ENCODE results near the gene VAC14.
"Not testable (repeated sequence)": the region's sequence is repeated elsewhere in the genome, so short reads cannot be mapped to it uniquely, and the experiment has no call there.

Gene VAC14

DNA sequence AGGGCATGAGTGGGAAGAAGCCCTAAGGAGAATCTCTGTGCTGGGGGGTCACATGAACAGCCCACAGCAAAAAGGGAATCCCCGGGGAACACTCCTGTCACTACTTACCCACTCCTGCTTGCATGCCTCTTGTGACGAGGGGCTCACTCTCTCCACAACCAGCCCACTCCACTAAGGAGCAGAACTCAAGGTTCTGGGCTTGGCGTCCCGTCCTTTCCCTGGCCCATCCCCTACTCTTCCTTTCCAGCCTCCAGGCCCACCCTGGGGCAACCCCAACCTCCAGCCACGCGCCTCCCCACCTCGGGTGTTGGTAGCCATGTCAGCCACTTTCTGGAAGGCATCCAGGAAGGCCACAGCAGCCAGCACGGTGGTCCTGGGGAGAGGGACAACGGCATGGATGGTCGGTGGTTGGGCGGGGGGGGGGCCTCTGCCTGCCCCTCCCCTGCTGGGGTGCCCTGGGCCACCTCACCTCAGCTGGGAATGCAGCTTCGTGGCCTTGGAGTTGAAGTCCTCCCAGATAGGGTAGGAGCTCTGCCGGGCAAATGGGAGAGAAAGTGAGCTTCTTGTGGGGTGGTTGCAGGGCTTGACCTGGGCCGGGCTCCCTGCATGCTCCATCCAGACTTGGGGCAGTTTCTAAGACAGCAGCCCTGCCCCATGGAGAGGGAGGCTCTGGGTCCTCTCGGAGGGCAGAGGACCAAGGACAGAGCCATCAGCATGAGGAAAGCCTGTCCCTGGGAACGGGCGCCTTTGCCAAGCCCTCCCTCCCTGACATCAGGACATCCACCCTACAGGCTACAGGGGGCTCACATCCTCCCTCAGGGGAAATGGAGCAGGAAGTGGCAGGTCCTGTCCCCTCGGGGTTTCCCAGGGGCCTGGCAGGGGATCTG, 120.2 kb downstream of the VAC14 start:
- DNase-seq (ENCODE audit: low read depth) = no peak

DNA sequence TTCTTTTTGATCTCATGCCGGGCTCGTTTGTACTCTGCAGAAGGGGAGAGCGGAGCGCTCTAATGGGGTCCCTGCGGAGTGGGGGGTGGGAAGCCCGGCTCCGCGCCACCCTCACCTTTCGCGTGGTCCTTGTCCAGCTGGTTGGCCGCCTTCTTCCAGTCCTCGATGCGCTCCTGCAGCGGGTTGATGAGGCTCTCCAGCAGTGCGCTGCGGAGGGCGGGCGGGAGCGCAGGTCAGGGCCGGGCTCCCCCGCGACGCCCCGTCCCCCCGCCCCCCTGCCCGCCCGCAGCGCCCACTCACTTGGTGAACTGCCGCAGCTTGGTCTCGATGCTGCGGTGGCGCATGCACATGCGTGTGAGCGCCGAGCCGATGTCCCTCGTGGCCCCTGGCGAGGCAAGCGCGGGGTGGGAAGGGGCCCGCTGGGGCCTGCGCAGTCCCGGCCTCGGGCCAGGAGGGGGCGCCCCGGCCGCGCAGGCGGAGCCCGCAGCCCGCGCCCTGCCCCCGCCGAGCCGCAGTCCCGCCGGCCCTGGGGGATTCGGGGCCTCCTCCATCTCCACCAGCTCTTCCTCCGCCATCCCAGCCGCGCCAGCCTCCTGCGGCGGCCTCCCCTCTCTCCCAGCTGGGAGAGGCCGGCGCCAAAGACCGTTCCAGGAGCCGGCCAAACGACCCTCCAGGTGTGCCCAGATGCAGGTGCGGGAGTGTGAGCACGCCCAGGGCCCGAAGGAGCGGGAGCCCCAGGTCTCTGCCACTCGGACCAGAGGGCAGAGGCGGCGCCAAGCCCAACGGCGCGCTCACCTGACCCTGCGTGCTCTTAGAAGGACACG, 121.1 kb downstream of the VAC14 start:
- no peak for DNase-seq (ENCODE audit: low read depth)

DNA sequence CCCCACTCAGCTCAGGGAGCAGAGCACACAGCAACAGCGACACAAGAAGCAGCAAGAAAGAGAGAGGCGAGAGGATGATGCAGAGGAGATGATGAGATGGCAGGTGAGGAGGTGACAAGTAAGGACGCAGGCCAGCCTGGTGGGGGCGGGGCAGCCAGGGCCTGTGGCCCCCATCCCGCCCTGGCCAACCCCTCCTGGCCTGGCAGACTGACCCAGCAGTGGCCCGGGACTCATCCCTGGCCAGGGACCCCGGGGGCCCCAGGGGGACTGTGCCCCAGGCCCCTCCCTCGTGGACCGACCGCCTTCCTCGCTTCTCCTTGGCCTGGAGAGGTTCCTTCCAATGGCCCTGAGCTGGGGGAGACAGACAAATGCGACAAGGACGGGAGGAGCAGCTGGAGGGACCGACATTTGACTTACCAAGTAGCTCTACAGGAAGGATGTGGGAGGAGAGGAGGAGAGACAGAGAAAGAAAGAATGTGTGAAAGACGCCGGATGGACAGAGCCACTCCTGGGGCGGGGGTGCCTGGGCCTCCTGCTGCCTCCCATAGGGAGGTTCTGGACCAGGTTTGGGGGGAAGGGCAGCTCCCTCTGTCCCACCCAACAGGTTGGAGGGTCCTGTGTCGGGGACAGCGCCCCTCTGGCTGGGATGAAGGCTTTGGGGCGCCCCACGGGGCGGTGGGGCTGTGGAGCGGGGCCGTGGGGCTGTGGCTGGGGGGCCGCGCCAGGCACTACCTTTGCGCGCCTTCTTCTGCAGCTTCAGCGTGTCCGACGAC, 121.9 kb downstream of the VAC14 start:
- DNase-seq (ENCODE audit: low read depth) = no peak

DNA sequence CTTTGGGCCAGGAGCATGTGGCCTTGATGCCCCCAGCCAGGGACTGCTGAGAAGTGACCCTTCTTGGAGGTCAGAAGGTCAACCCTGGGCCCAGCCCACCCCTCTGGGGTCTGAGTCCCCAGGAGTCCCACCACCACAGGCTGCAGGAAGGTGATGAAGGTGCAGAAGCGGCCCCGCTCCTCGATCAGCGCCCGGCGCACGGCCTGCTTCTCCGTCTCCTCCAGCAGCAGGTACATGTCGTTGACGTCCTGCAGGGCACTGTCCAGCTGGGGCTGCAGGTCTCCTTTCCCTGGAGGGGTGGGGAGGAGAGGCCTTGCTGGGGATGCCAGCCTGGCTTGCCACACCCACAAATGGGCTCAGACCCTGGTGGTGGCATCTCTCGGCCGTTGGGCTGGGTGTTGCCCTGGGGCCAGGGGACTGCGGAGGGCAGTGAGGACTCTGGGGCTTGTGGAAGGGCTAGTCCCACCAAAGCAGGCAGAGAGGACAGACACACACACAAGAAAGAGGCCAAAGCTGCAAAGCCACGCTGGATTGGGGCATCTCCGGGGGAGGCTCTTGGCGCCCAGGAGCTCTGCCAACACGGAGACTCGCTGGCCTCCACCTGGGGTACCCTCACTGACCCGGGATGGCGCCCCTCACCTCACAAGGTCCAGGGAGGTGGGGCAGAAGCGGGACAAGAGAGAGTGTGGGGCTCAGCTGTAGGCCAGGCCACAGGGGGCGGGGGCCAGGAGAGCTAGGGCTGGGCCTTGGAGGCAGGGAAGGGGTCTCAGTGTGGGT, 122.6 kb downstream of the VAC14 start:
- DNase-seq (ENCODE audit: low read depth) = no peak

DNA sequence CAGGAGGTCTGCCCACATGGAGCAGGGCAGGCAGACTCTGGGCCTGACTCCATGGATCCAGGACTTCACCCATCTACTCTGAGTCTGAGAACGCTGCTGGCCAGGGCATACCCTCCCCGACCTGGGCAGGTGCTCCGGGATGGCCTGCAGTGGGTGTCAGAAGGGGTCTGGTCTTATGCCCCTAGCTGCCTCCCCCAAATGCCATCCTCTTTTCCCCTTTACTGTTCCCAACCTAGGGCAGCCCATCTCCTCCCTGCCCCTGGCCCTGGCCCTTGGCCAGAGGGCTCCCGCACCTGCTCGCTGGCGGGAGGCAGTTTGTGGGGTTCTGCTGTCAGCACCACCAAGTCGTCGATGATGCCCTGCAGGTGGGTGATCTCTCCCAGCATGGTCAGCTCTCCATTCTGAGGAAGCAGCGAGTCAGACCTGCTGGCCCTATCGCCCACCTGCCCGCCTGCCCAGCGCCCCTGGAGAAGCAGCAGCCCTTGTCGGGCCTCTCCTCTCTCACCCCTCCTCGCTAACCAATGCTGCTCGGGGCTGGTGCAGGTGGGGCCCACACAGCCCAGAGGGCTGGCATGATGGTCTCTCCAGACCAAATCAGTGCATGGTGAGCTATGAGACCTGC, 123.3 kb downstream of the VAC14 start:
- DNase-seq (ENCODE audit: low read depth) = no peak

DNA sequence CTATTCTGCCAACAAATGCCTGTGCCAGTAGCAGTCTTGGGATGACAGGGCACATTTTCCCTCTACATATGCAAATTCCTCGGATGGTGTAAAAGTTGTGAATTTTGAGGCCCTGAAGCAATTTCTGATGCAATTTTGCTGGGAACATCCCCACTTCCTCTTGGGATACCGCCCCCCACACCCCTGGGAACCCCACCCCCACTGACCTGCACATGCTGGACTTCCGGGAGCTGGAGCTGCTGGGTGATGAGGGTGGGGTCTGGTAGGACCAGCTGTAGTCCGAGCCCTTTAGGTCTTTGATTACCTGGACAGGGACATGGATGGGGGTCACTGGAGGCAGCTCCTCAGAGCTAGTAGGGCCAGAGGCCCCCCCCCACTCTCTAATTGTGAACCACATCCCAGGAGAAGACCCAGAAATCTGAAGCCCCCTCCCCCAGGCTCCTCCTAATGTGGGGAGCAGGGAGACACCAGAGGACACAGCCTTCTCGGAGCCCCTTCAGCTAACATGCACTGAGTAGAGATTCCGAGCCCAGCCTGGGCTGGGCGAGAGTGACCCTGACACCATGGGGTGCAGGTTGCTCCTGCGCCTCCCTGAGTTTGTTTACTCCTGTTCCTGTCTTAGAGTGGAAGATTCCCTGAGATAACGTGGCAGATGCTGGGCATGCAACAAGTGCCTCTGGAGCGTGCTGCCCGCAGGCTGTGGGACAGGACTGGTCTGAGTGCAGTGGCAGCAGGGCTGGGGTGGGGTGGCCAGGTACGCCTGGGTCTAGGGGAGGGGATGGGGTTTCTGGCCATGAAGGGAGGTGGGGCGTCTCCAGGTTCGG, 124.1 kb downstream of the VAC14 start:
- no peak for DNase-seq (ENCODE audit: low read depth)

DNA sequence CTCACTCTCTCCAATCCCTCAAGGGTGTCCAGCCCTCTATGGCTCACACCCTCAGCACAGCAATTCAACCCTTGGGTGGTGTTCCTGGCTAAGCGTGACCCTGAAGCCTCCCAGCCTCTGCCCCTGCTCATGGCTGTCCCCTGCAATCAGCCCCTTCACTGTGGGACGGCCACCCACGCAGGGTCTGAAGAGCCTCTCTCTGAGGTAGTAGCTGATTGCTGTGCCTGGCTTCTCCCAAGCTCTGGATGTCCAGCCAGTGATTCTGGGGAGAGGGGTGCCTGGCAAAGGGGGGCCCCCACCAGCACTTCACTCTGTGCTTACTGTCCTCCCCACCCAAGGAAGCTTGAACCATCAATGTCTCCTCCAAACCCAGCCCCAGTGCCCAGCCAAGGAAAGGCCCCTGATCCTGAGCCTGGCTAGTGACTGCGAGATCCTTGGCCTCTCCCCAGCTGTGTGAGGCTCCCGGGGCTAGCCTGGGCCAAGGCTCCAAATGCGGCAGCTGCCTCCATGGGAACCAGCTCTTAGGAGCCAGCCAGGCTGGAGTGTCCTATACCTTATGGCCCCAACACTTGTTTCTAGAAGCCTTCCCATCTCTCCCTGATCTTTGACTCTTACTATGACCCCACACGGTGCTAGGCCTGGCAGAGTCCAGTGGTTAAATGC, 125.0 kb downstream of the VAC14 start:
- DNase-seq (ENCODE audit: low read depth) = no peak

DNA sequence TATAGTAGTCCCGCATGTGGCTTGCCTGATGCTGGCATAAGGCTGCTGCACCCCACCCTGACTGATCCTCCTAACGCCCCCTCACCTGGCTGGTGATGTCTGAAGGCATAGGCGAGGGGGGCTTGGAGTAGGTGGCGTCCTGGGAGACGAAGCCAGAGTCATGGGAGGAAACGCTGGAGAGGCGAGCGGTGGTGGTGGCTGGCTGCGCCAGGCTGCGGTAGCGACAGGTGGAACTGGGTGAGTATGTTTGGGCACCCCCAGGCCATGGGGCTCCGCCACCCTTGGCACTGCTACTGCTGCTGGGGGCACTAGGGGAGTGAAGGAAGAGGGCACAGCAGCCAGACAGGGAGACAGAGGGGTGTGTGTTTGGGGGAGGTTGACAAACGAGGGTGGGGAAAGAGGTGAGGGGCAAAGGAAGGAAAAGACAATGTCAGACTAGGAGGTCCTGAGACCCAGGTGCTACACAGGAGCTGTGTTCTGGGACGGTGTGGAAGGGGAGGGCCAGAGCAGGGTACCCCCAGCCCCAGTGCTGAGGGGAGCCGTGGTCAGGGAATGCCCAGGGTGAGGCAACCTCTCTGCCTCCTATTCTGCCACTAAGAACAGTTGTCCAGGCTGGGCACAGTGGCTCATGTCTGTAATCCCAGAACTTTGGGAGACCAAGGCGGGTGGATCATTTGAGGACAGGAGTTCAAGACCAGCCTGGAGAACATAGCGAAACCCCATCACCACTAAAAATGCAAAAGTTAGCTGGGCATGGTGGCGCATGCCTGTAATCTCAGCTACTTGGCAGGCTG, 126.5 kb downstream of the VAC14 start:
- no peak for DNase-seq (ENCODE audit: low read depth)

DNA sequence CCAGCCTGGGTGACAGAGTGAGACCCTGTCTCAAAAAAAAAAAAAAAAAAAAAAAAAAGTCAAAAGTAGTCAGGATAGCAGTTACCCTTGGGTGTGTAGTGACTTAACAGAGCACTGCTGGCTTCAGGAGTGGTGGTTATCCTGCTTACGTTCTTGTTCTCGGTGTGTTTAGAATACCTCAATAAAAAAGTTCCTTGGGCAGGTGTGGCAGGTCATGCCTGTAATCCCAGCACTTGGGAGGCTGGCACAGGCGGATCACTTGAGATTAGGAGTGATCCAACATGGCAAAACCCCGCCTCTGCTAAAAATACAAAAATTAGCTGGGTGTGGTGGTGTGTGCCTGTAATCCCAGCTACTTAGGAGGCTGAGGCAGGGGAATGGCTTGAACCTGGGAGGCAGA, 130.0 kb downstream of the VAC14 start:
- DNase-seq (ENCODE audit: low read depth) = not testable (repeated sequence)

DNA sequence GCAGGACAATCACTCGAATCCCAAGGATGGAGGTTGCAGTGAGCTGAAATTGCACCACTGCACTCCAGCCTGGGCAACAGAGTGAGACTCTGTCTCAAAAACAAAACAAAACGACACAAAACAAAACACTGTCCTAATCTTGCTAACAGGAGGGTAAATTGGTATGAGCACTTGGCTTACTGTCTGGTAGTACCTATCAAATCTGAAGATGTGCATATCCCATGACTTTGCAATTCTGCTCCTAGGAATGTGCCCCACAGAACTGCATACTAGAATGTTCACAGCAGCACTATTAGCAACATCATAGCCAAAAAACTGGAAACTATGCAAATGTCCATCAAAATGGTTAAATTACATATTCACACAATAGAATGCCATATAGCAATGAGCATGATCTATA, 130.8 kb downstream of the VAC14 start:
- DNase-seq (ENCODE audit: low read depth) = no peak

DNA sequence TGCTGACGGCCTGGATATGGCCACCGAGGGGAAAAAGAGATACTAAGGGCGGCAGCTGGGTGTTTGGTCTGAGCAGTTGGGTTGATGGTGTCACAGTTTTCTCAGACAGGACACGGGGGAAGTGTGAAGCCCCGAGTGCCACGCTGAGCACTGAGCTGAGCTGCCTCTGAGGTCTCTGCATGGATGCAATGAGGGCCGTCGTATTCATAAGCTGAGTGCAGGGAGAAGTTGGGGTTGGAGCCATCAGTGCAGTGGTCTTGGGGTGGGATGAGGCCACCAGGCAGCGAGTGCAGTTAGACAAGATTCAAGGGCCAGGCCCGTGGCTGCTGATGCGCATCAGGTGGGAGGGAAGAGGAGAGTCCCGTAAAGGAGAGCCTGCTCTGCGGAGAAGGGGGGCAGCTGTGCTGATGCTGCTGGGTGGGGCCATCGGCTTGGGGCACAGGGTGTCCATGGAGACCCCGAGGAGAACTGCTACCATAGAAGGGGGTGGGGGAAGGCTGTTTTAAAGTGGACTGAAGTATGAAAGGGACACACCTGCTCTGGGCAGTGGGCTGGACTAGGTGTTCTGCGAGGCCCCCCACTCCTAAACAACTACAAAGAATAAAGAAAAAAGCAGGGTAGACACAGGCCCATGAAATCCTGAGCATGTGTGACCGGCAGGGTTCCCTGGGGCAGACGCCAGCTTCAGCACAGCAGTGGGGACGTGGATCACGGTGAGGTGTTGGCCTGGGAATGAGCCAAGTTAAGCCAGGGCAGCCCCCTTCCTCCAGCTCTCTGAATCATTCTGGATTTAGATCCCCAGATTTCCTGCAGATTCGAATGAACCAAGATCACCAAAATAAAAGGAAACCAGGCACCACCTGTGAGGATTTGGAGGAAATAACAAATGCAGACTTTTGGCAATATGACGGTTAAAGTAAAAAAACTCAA, 134.9 kb downstream of the VAC14 start:
- DNase-seq (ENCODE audit: low read depth) = no peak

DNA sequence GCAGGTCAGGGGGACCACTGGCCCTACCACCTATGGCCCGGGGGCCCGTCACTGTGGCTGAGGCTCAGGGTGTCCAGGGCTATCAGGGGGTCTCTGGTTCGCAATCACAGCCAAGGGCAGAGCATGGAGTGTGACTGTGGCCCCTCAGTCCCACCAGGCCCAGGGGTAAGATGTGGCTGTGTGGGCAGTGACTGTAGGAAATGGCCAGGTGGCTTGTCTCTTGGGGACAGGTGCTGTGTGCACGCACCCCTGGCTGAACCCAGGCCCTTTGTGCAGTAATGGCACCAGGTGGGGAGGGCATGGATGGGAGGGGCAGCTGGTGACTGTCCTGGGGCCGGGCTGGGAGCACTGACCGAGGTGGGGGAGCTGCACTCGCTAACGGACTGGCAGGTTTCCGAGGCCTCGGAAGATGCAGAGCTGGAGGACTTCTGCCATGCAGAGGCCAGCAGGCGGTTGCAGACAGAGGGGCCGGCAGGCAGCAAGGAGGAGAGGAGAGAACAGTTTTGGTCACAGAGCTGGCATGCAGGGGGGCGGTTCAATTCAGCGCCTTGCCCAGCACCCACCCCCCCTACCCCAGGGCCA, 135.8 kb downstream of the VAC14 start:
- no peak for DNase-seq (ENCODE audit: low read depth)

DNA sequence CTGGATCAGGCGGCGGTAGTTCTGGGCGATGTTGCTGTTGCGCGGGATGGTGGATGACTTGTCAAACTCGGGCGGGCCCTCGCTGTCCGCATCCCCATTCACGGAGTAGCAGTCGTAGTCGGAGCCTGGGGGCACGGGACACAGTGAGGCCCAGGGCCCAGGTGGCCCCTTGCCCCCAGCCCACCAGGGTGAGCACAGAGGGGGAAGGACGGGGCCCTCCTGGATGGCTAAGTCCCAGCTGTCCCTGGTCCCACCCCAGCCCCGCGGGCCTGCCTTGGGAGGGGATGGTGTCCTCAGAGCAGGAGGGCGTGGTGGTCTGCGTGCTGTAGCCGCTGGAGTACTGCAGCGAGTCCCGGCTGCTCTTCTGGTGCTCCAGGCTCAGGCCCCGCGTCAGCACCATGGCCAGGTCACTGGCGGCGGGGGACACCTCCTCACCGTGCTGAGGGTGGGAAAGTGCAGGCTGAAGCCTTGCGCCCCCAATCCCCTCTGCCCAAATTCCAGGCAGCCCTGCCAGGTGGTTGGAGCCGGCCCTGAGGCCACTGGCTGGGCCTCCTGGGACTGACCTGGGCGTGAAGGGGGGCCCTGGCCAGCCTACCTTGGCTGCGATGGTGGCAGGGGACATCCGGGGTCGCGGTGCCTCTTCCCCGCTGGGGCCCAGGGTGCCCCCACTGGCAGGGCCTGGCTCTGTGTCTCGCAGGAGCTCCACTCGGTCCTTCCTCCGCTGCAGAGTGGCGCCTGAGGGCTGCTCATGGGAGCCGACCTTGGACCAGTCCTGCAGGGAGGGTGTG, 136.4 kb downstream of the VAC14 start:
- no peak for DNase-seq (ENCODE audit: low read depth)

DNA sequence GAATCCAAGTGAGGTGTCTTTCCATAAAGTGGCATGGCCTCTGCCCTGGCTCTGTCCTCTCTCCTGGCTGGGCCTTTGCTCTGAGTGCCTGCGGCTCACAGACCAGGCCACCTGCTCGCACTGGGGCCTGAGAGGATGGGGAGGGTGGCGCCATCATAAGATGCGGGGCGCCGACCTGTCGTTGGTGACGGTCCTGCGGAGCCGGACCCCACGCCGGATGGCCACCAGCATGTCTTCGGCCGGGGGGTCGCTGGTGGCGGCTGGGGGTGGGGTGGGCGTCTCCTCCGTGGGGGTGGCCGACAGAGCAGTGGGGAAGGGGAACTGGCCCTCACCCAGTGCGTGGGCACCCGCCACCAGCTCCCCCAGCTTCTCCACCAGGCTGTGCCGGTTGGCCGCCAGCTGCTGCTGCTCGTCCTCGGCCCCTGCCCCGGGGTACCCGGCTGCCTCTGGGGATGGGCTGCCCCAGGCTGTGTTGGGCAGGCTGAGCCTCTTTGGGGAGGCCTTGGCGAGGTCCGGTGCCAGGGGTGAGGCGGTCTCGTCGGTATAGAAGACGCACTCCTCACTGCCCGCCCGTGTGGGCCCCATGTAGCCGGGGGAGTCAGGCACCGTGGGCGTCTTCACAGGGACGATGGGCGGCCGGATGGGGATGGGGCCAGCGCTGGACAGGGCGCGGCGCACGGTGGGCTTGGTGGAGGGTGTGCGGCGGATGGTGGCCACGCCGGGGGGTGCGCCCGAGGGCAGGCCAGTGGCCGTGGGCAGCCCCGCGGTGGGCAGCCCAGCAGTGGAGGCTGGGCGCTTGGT, 137.2 kb downstream of the VAC14 start:
- DNase-seq (ENCODE audit: low read depth) = no peak

DNA sequence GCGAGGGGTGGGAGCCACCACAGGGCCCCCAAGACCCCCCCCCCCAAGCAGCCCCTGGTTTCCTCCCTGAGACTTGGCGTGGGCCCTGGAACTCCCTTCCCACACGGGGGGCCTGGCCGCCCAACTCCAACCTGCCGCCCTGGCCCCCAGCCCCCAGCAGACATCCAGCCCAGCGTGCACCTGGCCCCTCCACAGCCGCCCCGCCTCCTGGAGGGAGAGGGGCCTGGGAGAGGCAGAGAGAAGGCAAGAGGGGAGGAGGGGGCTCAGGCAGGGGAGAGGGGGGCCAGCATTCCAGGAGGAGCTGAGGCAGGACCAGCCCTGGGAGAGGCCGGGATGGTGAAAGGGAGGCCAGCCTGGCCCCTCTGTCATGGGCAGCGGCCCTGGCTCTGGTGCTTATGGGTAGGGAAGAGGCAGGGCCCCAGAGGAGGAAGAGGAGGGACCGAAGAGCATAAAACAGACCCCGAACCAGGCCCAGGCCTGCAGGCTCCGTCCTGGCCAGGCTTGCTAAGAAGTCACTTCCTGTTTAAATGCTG, 137.9 kb downstream of the VAC14 start:
- no peak for DNase-seq (ENCODE audit: low read depth)
